Ovary (tissue), 9 donors: ENCODE data around the gene RYR3. TPM values are rescaled to one million over a fixed set of nuclear protein-coding genes. Genes with fewer than 3 reads are reported as not detected.

Experiments used
- DNase-seq, 5 donors: peaks; one replicate each; pipeline ENCODE4 v3.0.0-alpha.2; 2019 to 2020
- H3K27ac ChIP-seq, 2 donors: fragments of 200-600 bp; one replicate each; pipeline versions ENCODE4 v1.5.1 to v1.8.0; 2019 to 2022
- H3K27me3 ChIP-seq: fragments of 200-600 bp; one replicate; pipeline ENCODE4 v1.8.0; 2022
- H3K36me3 ChIP-seq: fragments of 200-600 bp; sonication (generic); one replicate; pipeline ENCODE4 v1.5.1; 2019
- H3K4me1 ChIP-seq: one replicate; pipeline ENCODE4 v1.8.1; 2013; ENCODE audit warnings: mild to moderate bottlenecking, moderate library complexity; ENCODE audit not compliant: insufficient read depth
- H3K4me3 ChIP-seq: fragments of 200-600 bp; sonication (generic); one replicate; pipeline ENCODE4 v1.5.1; 2017
- H3K9me3 ChIP-seq, 2 donors: fragments of 200-600 bp in 1 of 2; sonication (generic) in 1 of 2; one replicate each; pipeline versions ENCODE4 v1.5.1 to v1.8.1; 2013 to 2019; ENCODE audit warnings: mild to moderate bottlenecking in 1 of 2, moderate library complexity in 1 of 2
- EP300 ChIP-seq: sonication (generic); formaldehyde crosslinking; IDR thresholded peaks from one replicate; pipeline ENCODE4 v1.6.1; 2017; ENCODE audit warnings: antibody characterized with exemption
- POLR2A ChIP-seq: fragments of 450-650 bp; IDR thresholded peaks from one replicate; pipeline ENCODE4 v1.6.1; 2017; ENCODE audit warnings: antibody characterized with exemption, mild to moderate bottlenecking, moderate library complexity
- WGBS, 3 donors: extraction: QIAGEN DNeasy Blood & Tissue Kit in 1 of 3; methylation state at CpG; one replicate each; pipeline versions ENCODE4 v1.1.5 to v1.1.7; 2013 to 2017; 5-methylcytosine and 5-hydroxymethylcytosine counted together
- intact Hi-C, 4 donors: fragments of 100-400 bp; cut with DNase I; formaldehyde crosslinking; loops; one replicate each; pipeline versions ENCODE4 v1.11.0 to v1.15.1; 2022 to 2023
- polyA plus RNA-seq, 2 donors: library from polyadenylated mRNA; stranded (reverse); fragments of 200-250 nt in 1 of 2; fragments of 350-450 nt in 1 of 2; fragmentation: Illumina TruSeq in 1 of 2; extraction: RNeasy Lipid Tissue Mini Kit (QIAGEN cat#74804) in 1 of 2; gene quantifications; one replicate each; pipeline ENCODE4 v1.2.3, GENCODE V29; 2013 to 2014
- total RNA-seq, 7 donors: library from RNA; depleted of rRNA in 2 of 7; stranded (reverse); fragments of >200 nt in 2 of 7; fragmentation: NEBNext Ultra II Directional in 3 of 7; extraction: Animal tissue kit (Norgen Biotek cat#: 25700) in 3 of 7; gene quantifications; one replicate each; pipeline versions ENCODE4 v1.1.0 to v1.2.4, GENCODE V29; 2016 to 2023
- TF ChIP-seq, protein P1 (sequence below), 3 donors: fragments of 450-650 bp in 2 of 3; fragments of 200-600 bp in 1 of 3; IDR thresholded peaks; one replicate each; pipeline versions ENCODE4 v1.5.1 to v1.8.0; 2016 to 2022; ENCODE audit warnings: antibody characterized with exemption in 3 of 3, mild to moderate bottlenecking in 1 of 3
- donor health status: DM: no; HTN: no; CAD: no; lungs with moderate emphysema.
- donor health status: DM: no; HTN: no; CAD: no.
- donor health status: Bipolar disorder and iron deficiency.
- donor health status: DM: yes; HTN: yes; CAD: no.
- donor health status: DM: no; HTN: no; CAD: no.
- donor health status: DM: yes; HTN: yes; CAD: no.

The RYR3 gene
- total and polyA plus RNA-seq, 9 donors, result 0.52 to 6.0 (median 0.96) TPM

DNA sequence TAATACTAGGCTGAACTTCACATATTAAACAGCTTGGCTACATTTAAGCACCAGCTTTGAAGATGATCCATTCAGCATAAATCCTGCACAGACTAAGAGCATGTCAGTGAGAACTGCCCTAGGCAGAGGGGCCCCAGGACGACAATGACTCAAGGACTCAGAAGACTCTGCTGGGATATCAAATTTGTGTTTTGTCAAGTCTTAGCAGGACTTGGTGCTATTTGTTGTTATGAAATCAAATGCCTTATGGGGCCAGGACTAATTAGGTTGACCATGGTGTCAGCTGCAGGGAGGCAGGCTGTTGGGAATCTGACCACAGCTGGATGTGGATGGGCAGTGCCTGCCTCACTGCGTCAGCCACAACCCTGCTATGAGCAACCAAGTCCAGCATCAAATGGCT is 91.8 kb downstream of the RYR3 start:
- H3K36me3 ChIP-seq, result no peaks in the 10 kb centered on the region
- no peaks in the 10 kb centered on the region for H3K27me3 ChIP-seq
- no peak for DNase-seq
- WGBS, 3 donors, result 42 to 54% (median 46%) methylated on average over 2 of the region's 2 CpGs
- H3K27ac ChIP-seq, result no peak overlapping the region
- H3K4me1 ChIP-seq, result no peaks in the 10 kb centered on the region
- intact Hi-C loops, result no loop called here
- H3K9me3 ChIP-seq, result no peaks in the 10 kb centered on the region
- H3K4me3 ChIP-seq, result no peak overlapping the region
- TF ChIP-seq, protein P1, sequence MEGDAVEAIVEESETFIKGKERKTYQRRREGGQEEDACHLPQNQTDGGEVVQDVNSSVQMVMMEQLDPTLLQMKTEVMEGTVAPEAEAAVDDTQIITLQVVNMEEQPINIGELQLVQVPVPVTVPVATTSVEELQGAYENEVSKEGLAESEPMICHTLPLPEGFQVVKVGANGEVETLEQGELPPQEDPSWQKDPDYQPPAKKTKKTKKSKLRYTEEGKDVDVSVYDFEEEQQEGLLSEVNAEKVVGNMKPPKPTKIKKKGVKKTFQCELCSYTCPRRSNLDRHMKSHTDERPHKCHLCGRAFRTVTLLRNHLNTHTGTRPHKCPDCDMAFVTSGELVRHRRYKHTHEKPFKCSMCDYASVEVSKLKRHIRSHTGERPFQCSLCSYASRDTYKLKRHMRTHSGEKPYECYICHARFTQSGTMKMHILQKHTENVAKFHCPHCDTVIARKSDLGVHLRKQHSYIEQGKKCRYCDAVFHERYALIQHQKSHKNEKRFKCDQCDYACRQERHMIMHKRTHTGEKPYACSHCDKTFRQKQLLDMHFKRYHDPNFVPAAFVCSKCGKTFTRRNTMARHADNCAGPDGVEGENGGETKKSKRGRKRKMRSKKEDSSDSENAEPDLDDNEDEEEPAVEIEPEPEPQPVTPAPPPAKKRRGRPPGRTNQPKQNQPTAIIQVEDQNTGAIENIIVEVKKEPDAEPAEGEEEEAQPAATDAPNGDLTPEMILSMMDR (IDR thresholded peaks at IDR 0.05), result no peak
- no peak for TF ChIP-seq EP300
- TF ChIP-seq POLR2A, result no peak

DNA sequence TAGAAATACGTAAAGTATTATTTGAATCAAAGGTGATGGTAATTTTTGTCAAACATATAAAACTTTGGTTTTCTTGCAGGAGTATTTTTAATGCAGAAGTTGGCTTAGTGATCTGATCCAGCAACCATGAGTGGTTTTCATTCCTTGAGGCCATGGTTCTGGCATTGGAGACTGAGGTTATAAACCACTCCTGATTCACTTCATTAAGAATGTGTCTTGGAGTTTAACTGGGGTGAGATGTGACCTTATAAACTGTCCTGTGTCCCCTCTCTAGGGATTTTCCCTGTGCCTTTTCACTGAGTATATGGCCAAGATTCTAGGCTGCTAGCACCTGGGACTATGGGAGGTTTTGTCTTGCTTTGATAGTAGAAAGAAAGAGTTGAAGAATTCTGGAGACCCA is 94.3 kb downstream of the RYR3 start:
- intact Hi-C loops, result no loop called here
- Histone ChIP-seq H3K36me3 (no peaks in the 10 kb centered on the region), H3K27me3 (no peaks in the 10 kb centered on the region), H3K4me3 (no peak overlapping the region), H3K4me1 (no peaks in the 10 kb centered on the region), H3K27ac (no peak overlapping the region), H3K9me3 (no peaks in the 10 kb centered on the region)
- DNase-seq, result no peak
- TF ChIP-seq, protein P1 (IDR thresholded peaks at IDR 0.05), result no peak
- no peak for TF ChIP-seq EP300
- TF ChIP-seq POLR2A, result no peak
- 74 to 92% (median 79%) methylated on average over 1 of the region's 1 CpG for WGBS, 3 donors

DNA sequence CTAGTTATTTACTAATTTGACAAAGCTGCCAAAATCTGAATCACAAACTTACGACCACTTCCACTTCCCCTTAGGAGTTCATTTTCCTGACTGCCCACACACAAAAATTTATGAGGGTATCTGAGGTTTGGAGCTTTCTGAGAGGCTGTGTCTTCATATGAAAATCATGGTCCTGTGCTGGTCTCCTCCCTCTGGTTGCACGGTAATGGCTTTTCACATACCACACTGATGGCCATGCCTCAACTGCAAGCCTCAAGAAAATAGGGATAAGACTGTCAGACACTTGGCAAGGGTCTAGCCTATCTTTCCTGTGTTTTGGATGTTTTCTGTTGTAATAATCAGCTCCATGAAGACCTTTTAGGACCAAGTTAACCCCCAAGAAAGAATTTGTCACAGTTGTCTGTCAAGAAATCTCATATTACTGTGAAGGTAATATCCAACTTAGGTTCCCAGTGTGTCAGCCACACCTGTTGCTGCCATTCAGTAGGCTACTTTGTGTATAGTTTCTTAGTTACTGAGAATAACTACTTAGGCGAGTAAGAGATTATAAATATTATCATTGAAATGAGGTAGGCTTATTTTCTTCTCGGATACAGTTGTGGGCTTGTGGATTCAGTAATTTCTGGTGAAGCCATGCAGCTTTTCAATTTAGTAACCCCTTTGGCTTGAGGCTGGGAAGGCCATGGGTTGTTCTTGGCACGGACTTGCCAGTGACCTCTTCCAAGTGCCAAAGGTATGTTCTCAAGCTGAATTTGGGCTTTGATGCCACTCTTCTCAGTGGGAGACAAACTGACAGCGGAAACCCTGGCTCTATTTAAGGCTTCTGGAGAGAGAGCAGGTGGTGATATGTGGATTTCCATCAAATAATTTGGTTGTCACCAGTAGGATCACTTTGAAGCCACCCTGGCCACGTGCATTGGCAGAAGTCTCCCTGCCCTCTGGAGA is 101.1 kb downstream of the RYR3 start:
- Histone ChIP-seq H3K27ac (no peak overlapping the region), H3K36me3 (no peaks in the 10 kb centered on the region), H3K4me1 (no peaks in the 10 kb centered on the region), H3K4me3 (no peak overlapping the region), H3K27me3 (no peaks in the 10 kb centered on the region), H3K9me3 (no peaks in the 10 kb centered on the region)
- TF ChIP-seq EP300 (no peak), POLR2A (no peak)
- TF ChIP-seq, protein P1 (IDR thresholded peaks at IDR 0.05), result no peak
- DNase-seq, result no peak
- WGBS, 3 donors, result 70 to 84% (median 81%) methylated on average over 7 of the region's 7 CpGs
- intact Hi-C loops, result no loop called here

DNA sequence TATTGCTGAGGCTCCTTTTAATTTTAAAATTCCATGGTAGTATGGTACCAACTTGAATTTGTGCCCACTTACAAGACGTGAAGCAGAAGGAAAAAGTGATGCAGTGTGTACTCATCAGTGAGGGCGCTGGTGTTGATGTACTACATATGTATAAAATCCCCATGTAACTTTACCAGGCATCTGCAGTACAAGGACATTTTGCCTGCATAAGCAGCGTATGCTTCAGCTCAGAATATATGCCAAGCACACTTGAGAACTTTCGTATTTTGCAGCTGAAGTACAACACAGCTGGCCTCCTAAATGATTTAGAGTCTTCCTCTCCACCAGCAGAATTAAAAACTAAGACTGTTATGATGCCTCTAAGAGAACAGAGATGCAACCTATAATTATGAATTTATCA is 108.9 kb downstream of the RYR3 start:
- Histone ChIP-seq H3K4me1 (no peaks in the 10 kb centered on the region), H3K36me3 (no peaks in the 10 kb centered on the region), H3K27me3 (no peaks in the 10 kb centered on the region), H3K9me3 (no peaks in the 10 kb centered on the region), H3K4me3 (no peak overlapping the region), H3K27ac (no peak overlapping the region)
- intact Hi-C loops, result no loop called here
- TF ChIP-seq EP300, result no peak
- no peak for TF ChIP-seq POLR2A
- TF ChIP-seq, protein P1 (IDR thresholded peaks at IDR 0.05), result no peak
- DNase-seq, result no peak
- 41 to 60% (median 50%) methylated on average over 4 of the region's 4 CpGs for WGBS, 3 donors
